Hematopoietic multipotent progenitor cell treated with erythropoietin and hydrocortisone succinate and interleukin-3 and kit ligand, for 6 days (in vitro differentiated cells): ENCODE results near the gene TMEM191C.
"Not testable (repeated sequence)": the region's sequence is repeated elsewhere in the genome, so short reads cannot be mapped to it uniquely, and the experiment has no call there.

Experiments used
- DNase-seq: peaks from one replicate; pipeline ENCODE4 v3.0.0-alpha.2; 2015

Gene TMEM191C

DNA sequence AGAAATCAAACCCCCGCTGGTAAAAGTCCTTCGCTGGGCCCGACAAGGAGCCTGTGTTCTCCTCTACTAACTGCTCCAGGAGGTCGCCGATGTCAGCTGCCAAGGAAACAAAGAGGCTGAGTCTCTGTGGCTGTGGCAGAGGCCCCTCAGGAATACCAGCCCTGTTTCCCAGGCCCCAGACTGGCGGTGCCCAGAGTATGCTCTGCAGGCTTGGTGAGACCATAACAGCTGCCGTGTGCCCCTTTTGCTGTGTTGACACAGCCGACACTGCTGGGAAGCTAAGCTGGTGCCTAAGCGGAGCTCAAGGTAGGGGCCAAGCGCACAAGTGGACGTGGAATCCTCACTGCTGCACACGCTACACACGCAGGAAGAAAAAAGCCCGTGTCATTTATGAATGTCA, 16.9 kb downstream of the TMEM191C start:
- DNase-seq: not testable (repeated sequence)

DNA sequence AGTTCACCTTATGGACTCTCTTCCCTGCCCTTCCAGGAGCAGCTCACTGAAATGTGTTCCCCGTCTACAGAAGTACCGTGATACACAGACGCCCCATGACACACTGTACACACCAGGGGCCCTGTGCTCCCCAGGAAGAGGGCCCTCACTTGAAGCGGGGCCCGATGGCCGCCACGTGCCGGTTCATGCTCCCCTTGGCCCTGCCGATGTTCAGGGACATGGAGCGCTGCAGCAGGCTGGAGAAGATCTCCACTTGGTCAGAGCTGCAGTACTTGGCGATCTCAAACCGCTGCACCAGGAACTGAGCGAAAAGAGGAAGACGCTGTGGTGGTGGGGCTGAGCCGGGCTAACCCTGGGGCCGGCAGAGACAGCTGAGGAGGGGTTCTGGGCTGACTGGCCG, 20.5 kb downstream of the TMEM191C start:
- not testable (repeated sequence) for DNase-seq

DNA sequence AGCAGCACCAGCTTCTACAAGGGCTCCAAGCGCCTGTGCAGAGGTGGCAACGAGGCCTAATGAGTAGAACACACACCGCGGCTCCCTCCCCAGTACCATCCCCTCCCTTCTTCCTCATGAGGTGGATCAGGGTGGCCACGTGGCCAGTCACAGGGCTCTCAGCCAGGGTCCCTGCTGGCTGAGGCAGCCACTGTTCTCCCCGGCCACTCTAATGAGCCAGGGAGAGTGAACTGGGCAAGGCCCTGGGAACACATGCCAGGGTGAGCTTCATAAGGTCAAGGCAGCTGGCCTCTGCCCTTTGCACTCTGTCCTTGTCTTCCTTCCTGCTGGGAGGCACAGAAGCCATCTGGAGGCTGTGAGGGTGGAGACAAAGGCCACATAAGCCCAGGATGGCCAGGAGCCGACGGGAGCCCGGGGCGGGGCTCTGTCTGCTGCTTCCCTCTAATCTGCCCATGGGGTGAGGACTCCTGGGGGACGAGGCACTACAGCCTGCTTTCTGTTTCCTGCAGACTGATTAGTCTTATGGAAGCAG, 22.0 kb downstream of the TMEM191C start:
- not testable (repeated sequence) for DNase-seq

DNA sequence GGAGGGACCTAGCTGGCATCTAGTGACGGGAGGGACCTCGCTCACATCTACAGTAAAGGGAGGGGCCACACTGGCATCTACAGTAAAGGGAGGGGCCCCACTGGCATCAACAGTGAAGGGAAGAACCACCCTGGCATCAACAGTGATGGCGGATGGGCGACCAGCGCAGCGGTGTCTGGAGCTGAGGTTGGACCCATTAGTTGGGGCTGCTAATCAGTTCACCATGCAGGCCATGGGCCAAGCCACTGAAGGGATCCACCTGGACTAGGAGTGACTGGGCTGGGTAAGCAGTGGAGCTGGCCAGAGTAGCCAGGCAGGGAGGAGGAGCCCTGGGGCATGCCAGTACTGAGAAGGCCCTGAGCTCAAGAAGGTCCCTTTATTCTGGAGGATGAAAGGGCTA, 23.4 kb downstream of the TMEM191C start:
- not testable (repeated sequence) for DNase-seq

DNA sequence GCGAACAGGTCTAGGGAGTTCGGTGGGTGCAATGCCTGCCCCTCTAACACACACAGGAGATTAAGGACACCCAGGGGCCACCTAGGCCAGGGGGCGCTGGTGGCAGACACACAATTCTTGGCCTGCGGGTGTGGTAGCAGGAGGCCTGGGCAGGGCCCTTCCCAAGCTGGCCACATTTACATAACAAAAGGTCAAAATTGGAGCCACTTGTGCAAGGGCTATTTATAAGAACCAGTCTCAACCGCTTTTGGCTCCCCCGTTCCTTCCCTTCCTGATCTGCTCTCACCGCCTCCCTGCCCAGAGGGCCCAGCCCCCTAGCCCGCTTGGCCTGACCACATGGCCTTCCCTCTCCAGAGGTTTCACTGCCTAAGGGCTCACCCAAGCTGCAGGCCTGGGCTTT, 25.1 kb downstream of the TMEM191C start:
- DNase-seq: not testable (repeated sequence)

DNA sequence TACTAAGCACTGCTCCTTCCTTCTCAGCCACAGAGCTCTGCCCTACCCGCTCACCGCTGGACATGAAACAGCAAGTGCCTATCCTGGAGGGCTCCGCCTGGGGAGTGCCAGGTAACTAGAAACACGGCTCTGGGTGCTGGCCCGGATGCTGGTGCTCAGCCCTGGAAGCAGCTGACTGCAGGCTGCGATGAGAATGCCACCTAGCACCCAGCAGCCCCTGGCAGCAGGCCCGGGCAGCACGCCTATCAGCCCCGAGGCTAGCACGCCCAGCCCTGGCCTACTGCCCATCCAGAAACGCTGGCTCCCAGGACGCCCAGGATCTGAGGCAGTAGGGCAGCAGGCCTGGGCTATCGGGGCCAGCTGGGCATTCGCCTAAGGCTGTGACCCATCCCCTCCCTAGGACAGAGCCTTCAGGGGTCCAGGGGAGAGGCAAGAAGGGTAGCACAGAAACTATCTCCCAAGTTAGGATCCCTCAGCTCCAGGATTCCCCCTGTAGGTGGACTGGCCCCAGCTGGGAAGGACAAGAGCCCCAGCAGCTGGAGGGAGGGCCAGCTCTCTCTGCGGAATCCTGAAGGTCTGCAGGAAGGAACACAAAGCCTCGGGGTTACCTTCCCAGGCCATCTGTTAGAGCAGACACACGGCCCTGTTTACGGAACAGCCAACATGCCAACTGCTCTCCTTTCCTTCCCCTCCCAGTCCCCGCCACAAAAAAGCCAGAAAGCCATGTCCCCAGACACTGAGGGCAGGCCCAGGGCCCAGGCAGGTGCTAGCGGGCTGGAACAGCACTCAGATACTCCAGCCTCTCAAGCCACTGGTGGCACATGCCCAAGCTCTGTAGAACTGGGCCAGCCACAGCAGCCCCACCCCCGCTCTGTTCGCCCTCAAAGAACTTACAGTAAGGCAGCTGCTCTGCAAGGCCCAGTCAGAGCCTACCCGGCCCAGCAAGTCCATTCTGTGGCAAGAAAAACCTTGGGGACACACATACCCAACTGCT, 26.9 kb downstream of the TMEM191C start:
- not testable (repeated sequence) for DNase-seq

DNA sequence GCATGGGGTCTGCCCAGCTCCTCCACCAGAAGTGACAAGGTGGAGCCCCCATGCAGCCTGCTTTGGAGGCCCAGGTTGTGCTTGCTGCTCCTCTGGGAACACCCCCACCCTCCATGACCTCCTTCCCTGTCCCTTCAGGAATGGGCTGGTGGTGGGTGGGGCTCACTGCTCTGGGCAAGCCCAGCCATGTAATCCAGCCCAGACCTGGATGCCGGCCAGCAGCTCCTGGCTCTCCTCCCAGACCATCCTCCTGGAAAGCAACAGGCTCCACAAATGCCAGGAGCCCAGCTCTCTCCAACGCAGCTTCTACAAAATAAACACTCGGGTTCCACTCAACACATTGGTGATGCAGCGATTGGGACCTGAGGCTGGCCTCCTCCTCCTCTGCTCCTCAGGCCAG, 30.8 kb downstream of the TMEM191C start:
- DNase-seq: not testable (repeated sequence)

DNA sequence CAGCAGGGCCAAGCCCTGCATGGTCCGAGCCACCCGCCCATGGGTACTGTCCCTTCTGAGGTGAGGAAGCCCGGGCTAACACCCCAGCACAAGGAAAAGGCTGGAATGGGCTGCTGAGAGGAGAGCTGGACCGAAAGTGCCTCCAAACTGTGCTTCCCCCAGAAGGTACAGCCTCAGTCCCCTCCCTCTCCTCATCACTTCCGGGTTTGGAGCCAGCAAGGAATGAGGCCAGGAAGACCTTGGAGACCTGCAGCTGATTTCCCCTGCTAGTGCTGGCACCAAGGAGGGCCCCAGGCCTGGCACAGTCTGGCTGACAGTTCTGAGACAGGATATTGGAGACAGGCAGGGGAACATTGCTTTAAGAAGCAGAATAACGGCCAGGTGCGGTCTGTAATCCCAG, 31.3 kb downstream of the TMEM191C start:
- DNase-seq: not testable (repeated sequence)

DNA sequence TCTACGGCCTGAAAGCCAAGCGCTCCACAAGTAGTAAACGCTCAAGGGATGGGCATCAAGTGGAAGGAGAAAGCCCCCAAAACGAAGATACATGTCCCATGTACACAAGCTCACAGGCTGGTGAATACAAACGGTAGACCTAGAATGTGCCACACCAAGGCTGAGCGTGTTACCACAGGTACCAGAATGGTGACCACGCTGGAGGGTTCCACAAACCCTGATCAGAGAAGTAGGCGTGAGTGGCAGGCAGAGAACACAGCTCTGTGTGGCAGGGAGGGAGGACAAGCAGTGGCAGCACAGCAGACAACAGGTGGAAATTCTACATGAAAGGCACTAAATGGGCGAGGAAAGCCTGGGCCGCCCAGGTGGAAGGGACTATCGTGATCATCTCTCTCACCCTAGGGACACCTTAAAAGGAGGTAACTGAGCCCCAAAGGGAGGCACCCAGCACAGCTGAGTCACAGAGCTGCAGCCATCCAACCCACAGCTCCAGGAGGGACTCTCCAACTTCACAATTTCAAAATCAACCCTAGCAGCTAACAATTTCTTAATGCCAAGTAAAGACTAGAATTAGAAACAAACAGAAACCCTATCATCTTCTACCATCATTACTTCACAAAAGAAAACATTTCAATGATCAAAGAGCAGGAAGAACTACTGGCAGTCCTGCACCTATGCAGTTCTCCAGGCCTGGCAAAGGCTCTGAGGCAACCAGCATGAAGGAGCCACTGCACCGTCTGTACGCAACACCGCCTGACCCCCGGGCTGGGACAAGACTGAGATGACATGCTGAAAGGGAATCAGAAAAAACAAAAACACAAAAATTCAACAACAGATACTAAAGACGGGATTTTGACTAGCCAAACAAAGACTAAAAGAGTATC, 32.7 kb downstream of the TMEM191C start:
- not testable (repeated sequence) for DNase-seq

DNA sequence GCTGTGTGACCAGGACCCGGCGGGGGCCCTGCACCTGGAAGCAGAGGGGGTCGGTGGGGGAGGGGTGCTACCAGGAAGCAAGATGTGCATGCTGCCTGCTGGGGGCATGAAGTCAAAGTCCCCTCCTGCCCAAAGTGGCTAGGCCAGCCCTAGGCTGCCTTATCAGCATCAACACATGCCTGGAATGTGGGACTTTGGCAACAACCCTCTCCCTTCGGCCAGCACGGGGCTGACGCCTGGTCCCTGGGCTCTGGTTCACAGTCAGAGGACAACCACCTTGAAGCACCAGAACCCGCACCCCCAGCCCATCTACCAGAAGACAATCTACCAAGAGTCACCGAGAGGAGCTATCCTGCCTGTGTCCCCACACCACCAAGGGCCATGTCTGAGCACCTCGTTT, 43.2 kb downstream of the TMEM191C start:
- not testable (repeated sequence) for DNase-seq

DNA sequence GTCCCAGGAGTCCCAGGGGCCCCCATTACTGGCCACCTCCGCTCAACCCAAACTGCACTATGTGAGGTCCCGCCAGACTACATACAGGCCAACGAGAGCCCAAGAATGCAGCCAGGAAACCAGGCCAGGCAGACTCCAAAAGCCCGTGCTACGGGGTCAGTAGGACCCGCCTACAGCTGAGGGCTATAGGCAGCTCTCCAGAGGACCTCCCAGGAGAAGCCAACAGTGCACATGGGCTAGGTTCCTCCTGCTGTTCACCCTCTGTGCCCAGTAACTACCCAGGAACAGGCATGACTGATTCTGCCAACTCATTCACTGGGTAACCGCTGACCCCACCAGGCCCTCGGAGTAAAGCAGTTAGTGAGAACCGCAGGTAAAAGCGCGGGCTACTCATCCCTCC, 44.8 kb downstream of the TMEM191C start:
- DNase-seq: not testable (repeated sequence)

DNA sequence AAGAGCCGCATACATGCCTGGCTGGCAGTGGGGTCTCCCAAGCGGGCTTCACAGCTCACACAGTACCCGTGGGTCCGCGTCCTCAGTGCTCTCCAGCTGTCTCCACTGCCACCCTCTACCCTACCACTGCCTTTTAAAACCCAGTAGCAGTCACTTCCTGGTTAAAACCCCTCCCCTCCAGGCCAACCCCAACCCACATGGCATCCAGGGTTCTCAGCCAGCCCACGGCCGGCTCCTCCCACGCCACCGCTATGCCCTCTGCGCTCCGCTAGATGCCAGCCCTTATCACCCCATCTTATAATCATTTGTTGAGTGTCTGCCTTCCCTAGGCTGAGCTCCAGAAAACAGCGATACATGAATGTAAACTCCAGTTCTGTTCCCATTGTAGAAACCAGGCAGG, 46.9 kb downstream of the TMEM191C start:
- not testable (repeated sequence) for DNase-seq

DNA sequence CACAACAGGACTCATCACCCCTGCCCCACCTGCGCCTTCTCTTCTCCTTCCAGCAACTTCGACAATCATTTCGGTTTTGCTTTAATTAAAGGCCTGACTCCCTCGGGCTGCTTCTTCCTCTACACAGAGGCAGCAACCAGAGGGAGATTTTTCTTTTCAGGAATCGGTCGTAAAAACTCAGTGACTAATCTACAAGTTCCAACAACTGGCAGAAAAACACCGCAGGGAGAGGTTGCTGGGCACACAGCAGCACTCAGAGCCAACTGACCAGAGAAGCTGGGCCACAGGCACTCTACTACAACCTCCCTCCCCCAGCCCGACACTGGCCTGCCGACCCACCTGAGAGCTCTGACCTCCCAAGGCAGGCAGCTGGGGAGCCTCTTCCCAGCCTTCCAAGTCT, 48.0 kb downstream of the TMEM191C start:
- not testable (repeated sequence) for DNase-seq

DNA sequence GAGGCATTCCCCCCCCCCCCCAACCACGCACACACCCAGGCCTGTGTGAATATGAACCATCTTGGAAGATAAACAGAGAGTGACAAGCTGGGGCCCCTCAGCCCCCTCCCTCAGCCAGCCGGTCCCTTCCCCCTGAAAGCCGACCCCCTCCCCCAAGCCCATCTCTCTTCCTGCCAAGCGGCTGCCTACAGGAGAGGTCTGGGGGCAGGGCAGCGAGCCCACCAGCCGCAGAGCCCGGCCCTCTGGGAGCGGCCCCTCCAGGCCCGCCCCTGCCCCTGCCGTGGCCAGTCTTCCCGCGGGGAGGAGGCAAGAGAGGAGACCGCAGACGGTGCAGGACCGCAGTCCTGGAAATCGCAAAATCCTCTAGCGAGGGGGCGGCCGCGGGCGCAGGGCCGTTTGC, 49.3 kb downstream of the TMEM191C start:
- not testable (repeated sequence) for DNase-seq

DNA sequence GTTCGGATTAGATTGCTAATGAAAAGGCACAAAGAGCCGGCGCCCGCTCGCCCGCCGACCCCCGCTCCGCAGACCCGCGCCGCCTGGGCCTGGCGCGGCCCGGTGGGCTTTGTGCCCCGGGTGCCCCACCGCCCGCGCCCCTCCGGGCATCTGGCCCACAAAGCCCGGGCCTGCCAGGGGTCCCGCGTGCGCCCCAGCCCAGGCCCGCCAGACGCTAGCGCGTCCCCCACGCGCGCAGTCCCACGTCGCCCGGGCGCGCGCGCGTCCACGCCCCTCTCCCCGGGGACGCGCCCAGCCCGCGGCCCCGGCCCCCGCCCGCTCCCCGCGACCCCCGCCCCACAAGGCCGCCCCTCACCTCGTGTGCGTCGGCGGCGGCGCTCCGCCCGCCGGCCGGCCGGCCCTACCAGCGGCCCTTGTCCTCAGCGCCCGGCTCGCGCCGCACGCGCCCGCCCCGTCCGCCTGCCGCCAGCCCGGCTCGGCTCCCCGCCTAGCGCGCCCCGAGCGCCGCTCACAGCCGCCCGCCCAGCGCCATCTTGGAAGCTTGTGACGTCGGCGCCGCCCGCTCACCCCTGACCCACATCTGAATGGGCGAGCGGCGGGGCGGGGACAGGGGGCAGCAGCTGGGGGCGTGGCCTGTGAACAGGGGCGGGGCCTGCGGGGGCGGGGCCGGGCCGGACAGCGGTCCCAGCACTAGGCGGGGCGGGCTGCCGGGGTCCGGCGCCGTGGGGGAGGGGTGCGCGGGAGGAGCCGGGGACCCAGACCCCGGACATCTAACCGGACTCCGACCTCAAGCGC, 50.0 kb downstream of the TMEM191C start:
- not testable (repeated sequence) for DNase-seq
